Measurements from ENCODE around the gene LCN1.

DNA sequence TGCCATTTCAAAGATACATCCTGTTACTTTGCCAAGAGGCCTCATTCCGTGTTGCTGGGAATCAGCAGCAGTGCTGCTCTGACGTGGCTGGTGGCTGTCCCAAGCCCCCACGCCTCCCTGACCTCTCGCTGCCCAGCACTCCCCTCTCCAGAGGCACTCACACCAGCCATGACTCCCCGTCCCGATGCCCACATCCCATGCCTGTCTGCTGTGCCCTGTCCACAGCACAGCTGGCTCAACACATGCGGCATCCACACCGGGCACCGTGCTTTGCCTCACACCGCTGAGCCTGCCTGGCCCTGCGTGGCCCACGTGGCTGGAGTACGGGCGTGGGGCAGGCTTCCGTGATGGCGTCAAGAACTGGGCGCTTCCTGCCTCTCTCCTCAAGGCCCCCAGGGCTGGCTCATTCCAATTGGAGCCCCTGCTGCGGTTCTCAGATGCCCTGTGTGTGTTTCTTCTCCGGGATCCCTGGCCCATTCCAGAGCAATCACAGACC is 7.8 kb upstream of the LCN1 start:
- TF ChIP-seq, protein P1, sequence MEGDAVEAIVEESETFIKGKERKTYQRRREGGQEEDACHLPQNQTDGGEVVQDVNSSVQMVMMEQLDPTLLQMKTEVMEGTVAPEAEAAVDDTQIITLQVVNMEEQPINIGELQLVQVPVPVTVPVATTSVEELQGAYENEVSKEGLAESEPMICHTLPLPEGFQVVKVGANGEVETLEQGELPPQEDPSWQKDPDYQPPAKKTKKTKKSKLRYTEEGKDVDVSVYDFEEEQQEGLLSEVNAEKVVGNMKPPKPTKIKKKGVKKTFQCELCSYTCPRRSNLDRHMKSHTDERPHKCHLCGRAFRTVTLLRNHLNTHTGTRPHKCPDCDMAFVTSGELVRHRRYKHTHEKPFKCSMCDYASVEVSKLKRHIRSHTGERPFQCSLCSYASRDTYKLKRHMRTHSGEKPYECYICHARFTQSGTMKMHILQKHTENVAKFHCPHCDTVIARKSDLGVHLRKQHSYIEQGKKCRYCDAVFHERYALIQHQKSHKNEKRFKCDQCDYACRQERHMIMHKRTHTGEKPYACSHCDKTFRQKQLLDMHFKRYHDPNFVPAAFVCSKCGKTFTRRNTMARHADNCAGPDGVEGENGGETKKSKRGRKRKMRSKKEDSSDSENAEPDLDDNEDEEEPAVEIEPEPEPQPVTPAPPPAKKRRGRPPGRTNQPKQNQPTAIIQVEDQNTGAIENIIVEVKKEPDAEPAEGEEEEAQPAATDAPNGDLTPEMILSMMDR (IDR thresholded peaks at IDR 0.05; ENCODE audit: low read depth, low read length, missing input control): no peak
- no peak for TF ChIP-seq RAD21 (IDR thresholded peaks at IDR 0.05)
- TF ChIP-seq FOXA2 (IDR thresholded peaks at IDR 0.05): no peak
- TF ChIP-seq, protein P2, sequence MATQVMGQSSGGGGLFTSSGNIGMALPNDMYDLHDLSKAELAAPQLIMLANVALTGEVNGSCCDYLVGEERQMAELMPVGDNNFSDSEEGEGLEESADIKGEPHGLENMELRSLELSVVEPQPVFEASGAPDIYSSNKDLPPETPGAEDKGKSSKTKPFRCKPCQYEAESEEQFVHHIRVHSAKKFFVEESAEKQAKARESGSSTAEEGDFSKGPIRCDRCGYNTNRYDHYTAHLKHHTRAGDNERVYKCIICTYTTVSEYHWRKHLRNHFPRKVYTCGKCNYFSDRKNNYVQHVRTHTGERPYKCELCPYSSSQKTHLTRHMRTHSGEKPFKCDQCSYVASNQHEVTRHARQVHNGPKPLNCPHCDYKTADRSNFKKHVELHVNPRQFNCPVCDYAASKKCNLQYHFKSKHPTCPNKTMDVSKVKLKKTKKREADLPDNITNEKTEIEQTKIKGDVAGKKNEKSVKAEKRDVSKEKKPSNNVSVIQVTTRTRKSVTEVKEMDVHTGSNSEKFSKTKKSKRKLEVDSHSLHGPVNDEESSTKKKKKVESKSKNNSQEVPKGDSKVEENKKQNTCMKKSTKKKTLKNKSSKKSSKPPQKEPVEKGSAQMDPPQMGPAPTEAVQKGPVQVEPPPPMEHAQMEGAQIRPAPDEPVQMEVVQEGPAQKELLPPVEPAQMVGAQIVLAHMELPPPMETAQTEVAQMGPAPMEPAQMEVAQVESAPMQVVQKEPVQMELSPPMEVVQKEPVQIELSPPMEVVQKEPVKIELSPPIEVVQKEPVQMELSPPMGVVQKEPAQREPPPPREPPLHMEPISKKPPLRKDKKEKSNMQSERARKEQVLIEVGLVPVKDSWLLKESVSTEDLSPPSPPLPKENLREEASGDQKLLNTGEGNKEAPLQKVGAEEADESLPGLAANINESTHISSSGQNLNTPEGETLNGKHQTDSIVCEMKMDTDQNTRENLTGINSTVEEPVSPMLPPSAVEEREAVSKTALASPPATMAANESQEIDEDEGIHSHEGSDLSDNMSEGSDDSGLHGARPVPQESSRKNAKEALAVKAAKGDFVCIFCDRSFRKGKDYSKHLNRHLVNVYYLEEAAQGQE (IDR thresholded peaks at IDR 0.05): no peak
- TF ChIP-seq TAF1 (conservative IDR thresholded peaks at IDR 0.05): no peak
- no peak for TF ChIP-seq NR2F2 (IDR thresholded peaks at IDR 0.05)
- TF ChIP-seq, protein P3, sequence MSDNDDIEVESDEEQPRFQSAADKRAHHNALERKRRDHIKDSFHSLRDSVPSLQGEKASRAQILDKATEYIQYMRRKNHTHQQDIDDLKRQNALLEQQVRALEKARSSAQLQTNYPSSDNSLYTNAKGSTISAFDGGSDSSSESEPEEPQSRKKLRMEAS (IDR thresholded peaks at IDR 0.05): no peak
- no peak for TF ChIP-seq GABPA (IDR thresholded peaks at IDR 0.05 in 1 of 2, conservative IDR thresholded peaks at IDR 0.05 in 1 of 2)
- no peak for TF ChIP-seq YY1 (IDR thresholded peaks at IDR 0.05)
- no peak for TF ChIP-seq EGR1 (IDR thresholded peaks at IDR 0.05; ENCODE audit: low read depth in 2 of 2)
